Measurements from ENCODE around the gene HACD3.

- TF ChIP-seq TAF1 (conservative IDR thresholded peaks at IDR 0.05), result peak; percentile 77
- no peak for TF ChIP-seq HNF4G (IDR thresholded peaks at IDR 0.05)
- TF ChIP-seq GABPA (IDR thresholded peaks at IDR 0.05 in 1 of 2, conservative IDR thresholded peaks at IDR 0.05 in 1 of 2), result peak; percentile 88 to 95
- TF ChIP-seq, protein P1, sequence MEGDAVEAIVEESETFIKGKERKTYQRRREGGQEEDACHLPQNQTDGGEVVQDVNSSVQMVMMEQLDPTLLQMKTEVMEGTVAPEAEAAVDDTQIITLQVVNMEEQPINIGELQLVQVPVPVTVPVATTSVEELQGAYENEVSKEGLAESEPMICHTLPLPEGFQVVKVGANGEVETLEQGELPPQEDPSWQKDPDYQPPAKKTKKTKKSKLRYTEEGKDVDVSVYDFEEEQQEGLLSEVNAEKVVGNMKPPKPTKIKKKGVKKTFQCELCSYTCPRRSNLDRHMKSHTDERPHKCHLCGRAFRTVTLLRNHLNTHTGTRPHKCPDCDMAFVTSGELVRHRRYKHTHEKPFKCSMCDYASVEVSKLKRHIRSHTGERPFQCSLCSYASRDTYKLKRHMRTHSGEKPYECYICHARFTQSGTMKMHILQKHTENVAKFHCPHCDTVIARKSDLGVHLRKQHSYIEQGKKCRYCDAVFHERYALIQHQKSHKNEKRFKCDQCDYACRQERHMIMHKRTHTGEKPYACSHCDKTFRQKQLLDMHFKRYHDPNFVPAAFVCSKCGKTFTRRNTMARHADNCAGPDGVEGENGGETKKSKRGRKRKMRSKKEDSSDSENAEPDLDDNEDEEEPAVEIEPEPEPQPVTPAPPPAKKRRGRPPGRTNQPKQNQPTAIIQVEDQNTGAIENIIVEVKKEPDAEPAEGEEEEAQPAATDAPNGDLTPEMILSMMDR (IDR thresholded peaks at IDR 0.05; ENCODE audit: low read depth, low read length, missing input control), result peak; percentile 47
Measured at GRCh38 chr15:65610871-65611718, 80.8 kb downstream of the HACD3 start, which contains the start of gene INTS14.
